Measurements from ENCODE around the gene CAMK2D. TPM values are rescaled to one million over a fixed set of nuclear protein-coding genes. Genes with fewer than 3 reads are reported as not detected.

Gene CAMK2D
- total and polyA plus RNA-seq, 4 donors = 10.1 to 31.0 (median 25.6) TPM

DNA sequence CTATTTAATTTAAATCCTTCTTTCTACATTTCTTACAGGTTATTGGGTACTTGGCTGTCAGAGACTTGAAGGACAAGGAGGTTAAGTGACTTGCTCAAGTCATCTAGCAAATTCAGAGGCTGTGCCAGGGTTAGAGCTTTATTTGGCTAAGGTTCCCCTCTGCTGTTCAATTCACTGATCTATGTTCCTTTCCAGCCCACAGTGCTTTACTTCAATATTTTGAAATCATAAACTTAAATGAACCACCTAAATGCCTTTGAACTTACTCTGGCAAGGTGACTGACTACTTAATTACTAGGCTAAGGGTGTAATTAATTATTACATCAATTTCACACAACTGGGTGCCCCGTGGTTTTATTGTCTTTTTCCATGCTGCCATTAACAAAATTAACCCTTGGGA lies 288.7 kb downstream of the CAMK2D start:
- Histone ChIP-seq H3K4me1 (ENCODE audit: control insufficient read depth in 4 of 4, insufficient read depth in 4 of 4, low read length in 3 of 4) (peaks cover 0 to 3% (median 3%) of the 10 kb centered on the region in 4 donors), H3K27ac (ENCODE audit: low read depth in 1 of 2, low read length in 2 of 2) (no peak overlapping the region), H3K9me3 (ENCODE audit: control insufficient read depth in 4 of 4, low read length in 3 of 4) (peaks cover 1 to 5% (median 4%) of the 10 kb centered on the region in 4 donors), H3K27me3 (ENCODE audit: control insufficient read depth in 4 of 4, insufficient read depth in 4 of 4, low read length in 3 of 4) (no peaks in the 10 kb centered on the region), H3K4me3 (ENCODE audit: low read depth in 1 of 3, low read length in 3 of 3) (no peak overlapping the region), H3K36me3 (ENCODE audit: control insufficient read depth in 4 of 4, insufficient read depth in 3 of 4, low read depth in 1 of 4, low read length in 3 of 4) (peaks cover 0 to 4% (median 0%) of the 10 kb centered on the region in 4 donors), H3K9ac (ENCODE audit: low read depth in 1 of 2, low read length in 2 of 2) (no peak overlapping the region)
- no peak for DNase-seq (ENCODE audit: low spot score)
- no peak for TF ChIP-seq GABPA (IDR thresholded peaks at IDR 0.05 in 1 of 2, conservative IDR thresholded peaks at IDR 0.05 in 1 of 2)
- no peak for TF ChIP-seq RXRA (IDR thresholded peaks at IDR 0.05)
- no peak for TF ChIP-seq HNF4A (conservative IDR thresholded peaks at IDR 0.05)
- no peak for TF ChIP-seq EGR1 (IDR thresholded peaks at IDR 0.05; ENCODE audit: low read depth in 2 of 2)
- TF ChIP-seq YY1 (IDR thresholded peaks at IDR 0.05) = no peak
- 55% methylated on average over 1 of the region's 1 CpG for whole genome bisulfite sequencing

DNA sequence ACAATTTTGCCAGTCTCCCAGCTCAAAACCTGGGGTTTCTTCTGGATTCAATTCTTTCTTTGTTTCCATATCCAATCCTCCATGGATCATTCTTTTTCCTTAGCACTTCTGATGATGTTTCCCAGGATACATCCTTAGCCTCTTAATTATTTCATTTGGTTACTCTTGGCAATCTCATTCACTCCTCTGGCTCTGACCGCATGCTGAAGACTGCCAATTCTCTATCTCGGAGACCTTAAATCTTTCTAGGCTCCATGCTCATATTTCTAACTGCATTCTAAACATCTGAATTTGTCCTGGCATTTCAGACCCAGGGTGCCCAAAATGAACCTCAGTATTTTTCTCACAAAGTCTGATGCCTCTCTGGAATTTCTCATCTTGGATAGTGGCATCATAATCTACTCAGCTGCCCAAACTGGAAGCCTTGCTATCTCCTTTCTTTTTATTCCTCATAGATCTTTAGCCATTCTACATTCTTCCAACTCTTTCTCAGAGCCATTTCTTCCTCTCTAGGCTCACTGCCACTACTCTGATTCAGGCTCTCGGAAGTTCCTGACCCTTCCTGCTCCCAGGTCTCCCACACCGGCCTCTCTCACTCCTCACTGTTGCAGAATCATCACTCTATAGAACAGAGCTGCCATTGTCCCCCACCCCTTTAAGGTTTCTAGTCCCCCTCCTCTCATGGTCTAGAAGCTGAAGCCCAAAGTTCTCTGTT lies 290.2 kb downstream of the CAMK2D start:
- TF ChIP-seq YY1 (IDR thresholded peaks at IDR 0.05) (no peak), EGR1 (IDR thresholded peaks at IDR 0.05; ENCODE audit: low read depth in 2 of 2) (no peak), HNF4A (conservative IDR thresholded peaks at IDR 0.05) (no peak), SP1 (IDR thresholded peaks at IDR 0.05) (no peak), JUND (IDR thresholded peaks at IDR 0.05) (no peak), FOXA1 (IDR thresholded peaks at IDR 0.05) (no peak), TAF1 (conservative IDR thresholded peaks at IDR 0.05) (no peak), HNF4G (IDR thresholded peaks at IDR 0.05) (no peak), NR2F2 (IDR thresholded peaks at IDR 0.05) (no peak), RXRA (IDR thresholded peaks at IDR 0.05) (no peak), FOXA2 (IDR thresholded peaks at IDR 0.05) (no peak), GABPA (IDR thresholded peaks at IDR 0.05 in 1 of 2, conservative IDR thresholded peaks at IDR 0.05 in 1 of 2) (no peak), RAD21 (IDR thresholded peaks at IDR 0.05) (no peak)
- TF ChIP-seq, protein P1, sequence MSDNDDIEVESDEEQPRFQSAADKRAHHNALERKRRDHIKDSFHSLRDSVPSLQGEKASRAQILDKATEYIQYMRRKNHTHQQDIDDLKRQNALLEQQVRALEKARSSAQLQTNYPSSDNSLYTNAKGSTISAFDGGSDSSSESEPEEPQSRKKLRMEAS (IDR thresholded peaks at IDR 0.05) = no peak
- TF ChIP-seq, protein P2, sequence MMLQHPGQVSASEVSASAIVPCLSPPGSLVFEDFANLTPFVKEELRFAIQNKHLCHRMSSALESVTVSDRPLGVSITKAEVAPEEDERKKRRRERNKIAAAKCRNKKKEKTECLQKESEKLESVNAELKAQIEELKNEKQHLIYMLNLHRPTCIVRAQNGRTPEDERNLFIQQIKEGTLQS (IDR thresholded peaks at IDR 0.05) = no peak
- TF ChIP-seq, protein P3, sequence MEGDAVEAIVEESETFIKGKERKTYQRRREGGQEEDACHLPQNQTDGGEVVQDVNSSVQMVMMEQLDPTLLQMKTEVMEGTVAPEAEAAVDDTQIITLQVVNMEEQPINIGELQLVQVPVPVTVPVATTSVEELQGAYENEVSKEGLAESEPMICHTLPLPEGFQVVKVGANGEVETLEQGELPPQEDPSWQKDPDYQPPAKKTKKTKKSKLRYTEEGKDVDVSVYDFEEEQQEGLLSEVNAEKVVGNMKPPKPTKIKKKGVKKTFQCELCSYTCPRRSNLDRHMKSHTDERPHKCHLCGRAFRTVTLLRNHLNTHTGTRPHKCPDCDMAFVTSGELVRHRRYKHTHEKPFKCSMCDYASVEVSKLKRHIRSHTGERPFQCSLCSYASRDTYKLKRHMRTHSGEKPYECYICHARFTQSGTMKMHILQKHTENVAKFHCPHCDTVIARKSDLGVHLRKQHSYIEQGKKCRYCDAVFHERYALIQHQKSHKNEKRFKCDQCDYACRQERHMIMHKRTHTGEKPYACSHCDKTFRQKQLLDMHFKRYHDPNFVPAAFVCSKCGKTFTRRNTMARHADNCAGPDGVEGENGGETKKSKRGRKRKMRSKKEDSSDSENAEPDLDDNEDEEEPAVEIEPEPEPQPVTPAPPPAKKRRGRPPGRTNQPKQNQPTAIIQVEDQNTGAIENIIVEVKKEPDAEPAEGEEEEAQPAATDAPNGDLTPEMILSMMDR (IDR thresholded peaks at IDR 0.05; ENCODE audit: low read depth, low read length, missing input control) = no peak
- TF ChIP-seq, protein P4, sequence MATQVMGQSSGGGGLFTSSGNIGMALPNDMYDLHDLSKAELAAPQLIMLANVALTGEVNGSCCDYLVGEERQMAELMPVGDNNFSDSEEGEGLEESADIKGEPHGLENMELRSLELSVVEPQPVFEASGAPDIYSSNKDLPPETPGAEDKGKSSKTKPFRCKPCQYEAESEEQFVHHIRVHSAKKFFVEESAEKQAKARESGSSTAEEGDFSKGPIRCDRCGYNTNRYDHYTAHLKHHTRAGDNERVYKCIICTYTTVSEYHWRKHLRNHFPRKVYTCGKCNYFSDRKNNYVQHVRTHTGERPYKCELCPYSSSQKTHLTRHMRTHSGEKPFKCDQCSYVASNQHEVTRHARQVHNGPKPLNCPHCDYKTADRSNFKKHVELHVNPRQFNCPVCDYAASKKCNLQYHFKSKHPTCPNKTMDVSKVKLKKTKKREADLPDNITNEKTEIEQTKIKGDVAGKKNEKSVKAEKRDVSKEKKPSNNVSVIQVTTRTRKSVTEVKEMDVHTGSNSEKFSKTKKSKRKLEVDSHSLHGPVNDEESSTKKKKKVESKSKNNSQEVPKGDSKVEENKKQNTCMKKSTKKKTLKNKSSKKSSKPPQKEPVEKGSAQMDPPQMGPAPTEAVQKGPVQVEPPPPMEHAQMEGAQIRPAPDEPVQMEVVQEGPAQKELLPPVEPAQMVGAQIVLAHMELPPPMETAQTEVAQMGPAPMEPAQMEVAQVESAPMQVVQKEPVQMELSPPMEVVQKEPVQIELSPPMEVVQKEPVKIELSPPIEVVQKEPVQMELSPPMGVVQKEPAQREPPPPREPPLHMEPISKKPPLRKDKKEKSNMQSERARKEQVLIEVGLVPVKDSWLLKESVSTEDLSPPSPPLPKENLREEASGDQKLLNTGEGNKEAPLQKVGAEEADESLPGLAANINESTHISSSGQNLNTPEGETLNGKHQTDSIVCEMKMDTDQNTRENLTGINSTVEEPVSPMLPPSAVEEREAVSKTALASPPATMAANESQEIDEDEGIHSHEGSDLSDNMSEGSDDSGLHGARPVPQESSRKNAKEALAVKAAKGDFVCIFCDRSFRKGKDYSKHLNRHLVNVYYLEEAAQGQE (IDR thresholded peaks at IDR 0.05) = no peak
- TF ChIP-seq, protein P5, sequence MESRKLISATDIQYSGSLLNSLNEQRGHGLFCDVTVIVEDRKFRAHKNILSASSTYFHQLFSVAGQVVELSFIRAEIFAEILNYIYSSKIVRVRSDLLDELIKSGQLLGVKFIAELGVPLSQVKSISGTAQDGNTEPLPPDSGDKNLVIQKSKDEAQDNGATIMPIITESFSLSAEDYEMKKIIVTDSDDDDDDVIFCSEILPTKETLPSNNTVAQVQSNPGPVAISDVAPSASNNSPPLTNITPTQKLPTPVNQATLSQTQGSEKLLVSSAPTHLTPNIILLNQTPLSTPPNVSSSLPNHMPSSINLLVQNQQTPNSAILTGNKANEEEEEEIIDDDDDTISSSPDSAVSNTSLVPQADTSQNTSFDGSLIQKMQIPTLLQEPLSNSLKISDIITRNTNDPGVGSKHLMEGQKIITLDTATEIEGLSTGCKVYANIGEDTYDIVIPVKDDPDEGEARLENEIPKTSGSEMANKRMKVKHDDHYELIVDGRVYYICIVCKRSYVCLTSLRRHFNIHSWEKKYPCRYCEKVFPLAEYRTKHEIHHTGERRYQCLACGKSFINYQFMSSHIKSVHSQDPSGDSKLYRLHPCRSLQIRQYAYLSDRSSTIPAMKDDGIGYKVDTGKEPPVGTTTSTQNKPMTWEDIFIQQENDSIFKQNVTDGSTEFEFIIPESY (IDR thresholded peaks at IDR 0.05) = no peak
- H3K9ac ChIP-seq (ENCODE audit: low read depth in 1 of 2, low read length in 2 of 2) = no peak overlapping the region

More for the DNA sequence above, 290.2 kb downstream of the CAMK2D start:
- Histone ChIP-seq H3K9me3 (ENCODE audit: control insufficient read depth in 4 of 4, low read length in 3 of 4) (no peaks in the 10 kb centered on the region), H3K36me3 (ENCODE audit: control insufficient read depth in 4 of 4, insufficient read depth in 3 of 4, low read depth in 1 of 4, low read length in 3 of 4) (no peaks in the 10 kb centered on the region), H3K27me3 (ENCODE audit: control insufficient read depth in 4 of 4, insufficient read depth in 4 of 4, low read length in 3 of 4) (no peaks in the 10 kb centered on the region), H3K4me3 (ENCODE audit: low read depth in 1 of 3, low read length in 3 of 3) (no peak overlapping the region), H3K4me1 (ENCODE audit: control insufficient read depth in 4 of 4, insufficient read depth in 4 of 4, low read length in 3 of 4) (peaks cover 0 to 5% (median 4%) of the 10 kb centered on the region in 4 donors), H3K27ac (ENCODE audit: low read depth in 1 of 2, low read length in 2 of 2) (no peak overlapping the region)
- WGBS = 86% methylated on average over 4 of the region's 4 CpGs
- no peak for DNase-seq (ENCODE audit: low spot score)
